ENCODE data around the gene CNEP1R1. TPM values are rescaled to one million over a fixed set of nuclear protein-coding genes. Genes with fewer than 3 reads are reported as not detected.

Gene CNEP1R1, protein sequence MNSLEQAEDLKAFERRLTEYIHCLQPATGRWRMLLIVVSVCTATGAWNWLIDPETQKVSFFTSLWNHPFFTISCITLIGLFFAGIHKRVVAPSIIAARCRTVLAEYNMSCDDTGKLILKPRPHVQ
- polyA plus RNA-seq (ENCODE audit: low read depth in 6 of 6) = 10 to 100 TPM; 13.2 to 16.6 (median 14.2) TPM

DNA sequence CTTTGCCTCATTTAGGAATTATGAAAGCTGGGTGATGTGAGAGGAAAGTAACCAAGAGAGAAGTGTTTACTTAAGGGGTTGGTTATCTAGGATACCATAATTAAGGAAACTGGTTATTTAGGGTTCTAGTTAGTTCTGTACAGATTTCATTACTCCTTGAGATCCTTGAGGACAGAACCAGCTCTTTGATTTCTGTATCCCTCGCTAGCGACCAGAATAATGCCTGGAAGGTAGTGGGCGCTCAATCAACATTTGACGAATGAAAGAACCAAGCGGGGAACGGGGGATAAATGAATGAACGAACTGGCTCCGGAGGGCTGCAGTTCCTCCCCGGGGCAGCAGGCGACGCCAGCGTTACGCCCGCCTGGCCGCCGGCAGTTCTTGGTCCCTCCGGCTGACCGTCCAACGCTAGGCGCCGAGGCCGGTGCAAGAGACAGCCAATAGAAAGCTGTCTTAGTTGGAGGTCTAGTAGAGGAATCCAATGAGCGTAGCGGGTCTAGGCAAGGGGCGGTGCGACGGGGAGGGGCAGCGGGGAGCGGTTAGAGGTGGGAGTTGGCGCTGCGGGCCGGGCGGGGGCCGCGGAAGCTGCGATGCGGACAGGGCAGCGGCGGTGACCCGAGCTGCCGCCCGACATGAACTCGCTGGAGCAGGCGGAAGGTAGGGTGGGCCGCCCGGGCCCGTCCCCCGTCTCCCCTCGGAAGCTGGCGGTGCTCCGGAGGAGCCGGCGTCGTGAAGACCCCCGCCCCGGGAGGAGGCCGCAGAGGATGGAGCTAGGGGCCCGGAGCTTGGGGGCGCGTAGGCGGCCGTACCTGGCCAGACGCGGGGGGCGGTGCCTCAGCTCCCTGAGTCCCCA, at the start of gene CNEP1R1:
TSS of gene CNEP1R1 (plus strand) at position 542 of the 853 bp plus-strand sequence. CDS start at position 633, 91 bp downstream.
- Mint-ChIP-seq H3K4me1 (peaks cover 3 to 29% (median 22%) of the 10 kb centered on the region in 3 donors), H3K36me3 (no peaks in the 10 kb centered on the region), H3K27ac (peak within 1 kb of the TSS; percentile 85 to 96 (median 94)), H3K27me3 (peaks cover 0 to 15% (median 4%) of the 10 kb centered on the region in 3 donors), H3K4me3 (peak within 1 kb of the TSS; percentile 88 to 97 (median 96)), H3K9me3 (no peaks in the 10 kb centered on the region)
- ATAC-seq (ENCODE audit: low read depth in 2 of 2) = peak; percentile 98
- DNase-seq = peak; percentile 96

DNA sequence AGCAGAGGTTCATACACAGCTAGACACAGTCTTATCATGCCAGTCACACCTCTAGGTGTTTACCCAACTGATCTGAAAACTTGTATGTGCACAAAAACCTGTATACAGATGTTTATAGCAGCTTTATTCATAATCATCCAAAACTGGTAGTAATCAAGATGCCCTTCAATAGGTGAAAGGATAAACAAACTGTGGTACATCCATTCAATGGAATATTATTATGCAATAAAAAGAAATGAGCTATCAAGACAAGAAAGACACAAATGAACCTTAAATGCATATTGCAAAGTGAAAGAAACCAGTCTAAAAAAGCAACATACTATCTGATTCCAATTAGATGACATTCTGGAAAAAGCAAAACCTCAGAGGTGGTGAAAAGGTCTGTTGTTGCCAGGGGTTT, 47.6 kb upstream of the CNEP1R1 start:
- Mint-ChIP-seq H3K4me1 (no peaks in the 10 kb centered on the region), H3K36me3 (no peaks in the 10 kb centered on the region), H3K9me3 (peaks cover 0 to 8% (median 4%) of the 10 kb centered on the region in 7 donors), H3K27ac (no peak overlapping the region), H3K27me3 (peaks cover 0 to 17% (median 5%) of the 10 kb centered on the region in 3 donors), H3K4me3 (no peak overlapping the region)
- ATAC-seq (ENCODE audit: low read depth in 2 of 2) (no peak), DNase-seq (no peak)

DNA sequence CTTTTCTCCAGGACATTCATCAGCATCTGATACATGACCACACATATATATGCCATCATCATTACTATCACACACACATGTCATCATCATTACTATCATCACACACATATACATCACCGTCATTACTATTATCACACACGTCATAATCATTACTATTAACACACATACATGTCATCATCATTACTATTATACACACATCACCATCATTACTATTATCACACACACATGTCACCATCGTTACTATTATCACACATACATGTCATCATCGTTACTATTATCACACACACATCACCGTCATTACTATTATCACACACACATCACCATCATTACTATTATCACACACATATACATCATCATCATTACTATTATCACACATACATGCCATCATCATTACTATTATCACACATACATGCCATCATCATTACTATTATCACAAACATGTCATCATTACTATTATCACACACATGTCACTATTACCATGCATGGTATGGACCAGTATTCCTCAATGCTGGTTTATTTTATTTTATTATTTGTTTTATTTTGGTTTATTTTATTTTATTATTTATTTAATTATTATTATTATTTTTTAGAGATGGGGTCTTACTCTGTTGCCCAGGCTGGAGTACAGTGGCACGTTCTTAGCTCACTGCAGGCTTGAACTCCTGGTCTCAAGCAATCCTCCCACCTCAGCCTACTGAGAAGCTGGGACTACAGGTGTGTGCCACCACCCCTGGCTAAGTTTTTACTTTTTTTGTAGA, 46.3 kb upstream of the CNEP1R1 start:
- peaks cover 0 to 8% (median 4%) of the 10 kb centered on the region in 7 donors for H3K9me3 Mint-ChIP-seq
- peaks cover 0 to 6% (median 5%) of the 10 kb centered on the region in 3 donors for H3K27me3 Mint-ChIP-seq
- DNase-seq = no peak
- H3K4me3 Mint-ChIP-seq = no peak overlapping the region
- H3K4me1 Mint-ChIP-seq = no peaks in the 10 kb centered on the region
- no peak for ATAC-seq (ENCODE audit: low read depth in 2 of 2)
- H3K27ac Mint-ChIP-seq = no peak overlapping the region
- no peaks in the 10 kb centered on the region for H3K36me3 Mint-ChIP-seq

GRCh38 chr16:49980166-49980565, 44.9 kb upstream of the CNEP1R1 start:
- Mint-ChIP-seq H3K4me1 (no peaks in the 10 kb centered on the region), H3K36me3 (no peaks in the 10 kb centered on the region), H3K4me3 (no peak overlapping the region), H3K27me3 (peaks cover 0 to 6% (median 0%) of the 10 kb centered on the region in 3 donors), H3K27ac (no peak overlapping the region), H3K9me3 (peaks cover 0 to 8% (median 4%) of the 10 kb centered on the region in 7 donors)
- ATAC-seq (ENCODE audit: low read depth in 2 of 2) (no peak), DNase-seq (no peak)

GRCh38 chr16:49986351-49987124, 38.5 kb upstream of the CNEP1R1 start:
- Mint-ChIP-seq H3K27ac (no peak overlapping the region), H3K4me1 (no peaks in the 10 kb centered on the region), H3K36me3 (no peaks in the 10 kb centered on the region), H3K9me3 (no peaks in the 10 kb centered on the region), H3K27me3 (peaks cover 0 to 15% (median 6%) of the 10 kb centered on the region in 3 donors), H3K4me3 (no peak overlapping the region)
- DNase-seq (no peak), ATAC-seq (ENCODE audit: low read depth in 2 of 2) (no peak)

- Mint-ChIP-seq H3K4me1 (no peaks in the 10 kb centered on the region), H3K36me3 (no peaks in the 10 kb centered on the region), H3K9me3 (no peaks in the 10 kb centered on the region), H3K4me3 (no peak overlapping the region), H3K27ac (no peak overlapping the region), H3K27me3 (peaks cover 0 to 15% (median 6%) of the 10 kb centered on the region in 3 donors)
- no peak for DNase-seq
- no peak for ATAC-seq (ENCODE audit: low read depth in 2 of 2)
These were observed 37.6 kb upstream of the CNEP1R1 start for GRCh38 chr16:49987381-49987780.

- ATAC-seq (ENCODE audit: low read depth in 2 of 2) (no peak), DNase-seq (no peak)
- H3K4me3 Mint-ChIP-seq = no peak overlapping the region
- no peak overlapping the region for H3K27ac Mint-ChIP-seq
- H3K27me3 Mint-ChIP-seq = peaks cover 10 to 34% (median 20%) of the 10 kb centered on the region in 3 donors
- H3K36me3 Mint-ChIP-seq = no peaks in the 10 kb centered on the region
- no peaks in the 10 kb centered on the region for H3K9me3 Mint-ChIP-seq
- no peaks in the 10 kb centered on the region for H3K4me1 Mint-ChIP-seq
These were observed 32.2 kb upstream of the CNEP1R1 start for GRCh38 chr16:49992825-49993224.

DNA sequence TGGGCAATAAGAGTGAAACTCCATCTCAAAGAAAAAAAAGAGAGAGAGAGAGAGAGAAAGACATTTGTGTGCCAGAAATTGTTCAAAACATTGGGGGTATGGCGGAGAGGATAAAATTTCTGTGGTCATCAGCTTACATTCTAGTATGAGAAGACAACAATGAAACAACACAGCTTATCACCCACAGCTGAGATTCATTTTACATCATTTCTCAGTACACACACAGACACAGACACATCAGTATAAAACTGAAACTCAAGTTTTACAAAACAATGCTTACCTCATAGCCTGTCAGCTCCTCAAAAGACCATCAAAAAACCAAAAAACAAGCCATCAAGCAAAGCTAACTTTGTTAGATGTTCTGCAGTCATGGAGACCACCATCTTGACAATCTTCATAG, 31.4 kb upstream of the CNEP1R1 start:
- Mint-ChIP-seq H3K27ac (no peak overlapping the region), H3K4me3 (no peak overlapping the region), H3K36me3 (no peaks in the 10 kb centered on the region), H3K4me1 (no peaks in the 10 kb centered on the region), H3K27me3 (peaks cover 13 to 31% (median 22%) of the 10 kb centered on the region in 3 donors), H3K9me3 (no peaks in the 10 kb centered on the region)
- DNase-seq = no peak
- ATAC-seq (ENCODE audit: low read depth in 2 of 2) = no peak

- Mint-ChIP-seq H3K9me3 (no peaks in the 10 kb centered on the region), H3K36me3 (no peaks in the 10 kb centered on the region), H3K4me1 (no peaks in the 10 kb centered on the region), H3K4me3 (no peak overlapping the region), H3K27me3 (peaks cover 13 to 31% (median 26%) of the 10 kb centered on the region in 3 donors), H3K27ac (no peak overlapping the region)
- ATAC-seq (ENCODE audit: low read depth in 2 of 2) (no peak), DNase-seq (no peak)
These were observed 31.0 kb upstream of the CNEP1R1 start for GRCh38 chr16:49994006-49994405.

DNA sequence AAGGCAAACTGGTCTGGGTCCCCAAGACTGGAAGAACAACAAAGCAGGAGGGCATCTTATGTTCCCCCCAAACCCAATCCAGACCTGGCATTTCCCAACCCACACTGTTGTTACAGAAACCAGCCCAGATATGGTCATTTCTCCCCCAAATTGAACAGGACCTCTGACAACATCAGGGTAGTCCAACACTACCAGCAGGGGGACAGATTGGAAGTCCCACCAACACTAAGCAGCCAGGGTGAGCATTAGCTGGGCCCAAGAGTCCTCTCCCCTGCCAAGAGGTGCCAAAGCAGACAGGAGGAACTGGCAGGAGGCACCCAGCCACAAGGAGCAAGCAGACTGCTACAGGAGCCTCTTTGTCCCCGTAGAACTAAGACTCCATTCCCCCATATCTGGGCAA, 29.3 kb upstream of the CNEP1R1 start:
- Mint-ChIP-seq H3K9me3 (no peaks in the 10 kb centered on the region), H3K4me3 (peak overlapping the region in 1 of 8 donors; percentile 30), H3K36me3 (no peaks in the 10 kb centered on the region), H3K27ac (no peak overlapping the region), H3K4me1 (no peaks in the 10 kb centered on the region), H3K27me3 (peaks cover 13 to 33% (median 33%) of the 10 kb centered on the region in 3 donors)
- ATAC-seq (ENCODE audit: low read depth in 2 of 2) (no peak), DNase-seq (no peak)

- DNase-seq = no peak
- no peak overlapping the region for H3K4me3 Mint-ChIP-seq
- no peak for ATAC-seq (ENCODE audit: low read depth in 2 of 2)
- no peak overlapping the region for H3K27ac Mint-ChIP-seq
- peaks cover 0 to 3% (median 0%) of the 10 kb centered on the region in 7 donors for H3K9me3 Mint-ChIP-seq
- no peaks in the 10 kb centered on the region for H3K36me3 Mint-ChIP-seq
- no peaks in the 10 kb centered on the region for H3K4me1 Mint-ChIP-seq
- H3K27me3 Mint-ChIP-seq = peaks cover 13 to 39% (median 29%) of the 10 kb centered on the region in 3 donors
These were observed 27.2 kb upstream of the CNEP1R1 start for GRCh38 chr16:49997721-49998251.

- no peak for ATAC-seq (ENCODE audit: low read depth in 2 of 2)
- H3K27ac Mint-ChIP-seq = no peak overlapping the region
- H3K36me3 Mint-ChIP-seq = no peaks in the 10 kb centered on the region
- no peaks in the 10 kb centered on the region for H3K4me1 Mint-ChIP-seq
- peaks cover 0 to 4% (median 0%) of the 10 kb centered on the region in 7 donors for H3K9me3 Mint-ChIP-seq
- peaks cover 8 to 32% (median 20%) of the 10 kb centered on the region in 3 donors for H3K27me3 Mint-ChIP-seq
- DNase-seq = no peak
- no peak overlapping the region for H3K4me3 Mint-ChIP-seq
These were observed 26.0 kb upstream of the CNEP1R1 start for GRCh38 chr16:49998991-49999390.

- no peaks in the 10 kb centered on the region for H3K4me1 Mint-ChIP-seq
- H3K27me3 Mint-ChIP-seq = peaks cover 3 to 36% (median 31%) of the 10 kb centered on the region in 3 donors
- H3K9me3 Mint-ChIP-seq = peaks cover 0 to 5% (median 0%) of the 10 kb centered on the region in 7 donors
- H3K27ac Mint-ChIP-seq = no peak overlapping the region
- DNase-seq (no peak), ATAC-seq (ENCODE audit: low read depth in 2 of 2) (no peak)
- H3K36me3 Mint-ChIP-seq = no peaks in the 10 kb centered on the region
- no peak overlapping the region for H3K4me3 Mint-ChIP-seq
These were observed 23.9 kb upstream of the CNEP1R1 start for GRCh38 chr16:50001144-50001543.

All from naive B cell (primary cell).